Osteoblast (primary cell): Measurements from ENCODE around the gene CATSPERE. TPM values are rescaled to one million over a fixed set of nuclear protein-coding genes. Genes with fewer than 3 reads are reported as not detected.
"Not testable (repeated sequence)": the region's sequence is repeated elsewhere in the genome, so short reads cannot be mapped to it uniquely, and the experiment has no call there.

Source experiments
- DNase-seq: peaks from one replicate; pipeline ENCODE4 v3.0.0; 2011; ENCODE audit warnings: low spot score, mixed read lengths; ENCODE audit not compliant: insufficient read length; ENCODE audit errors: missing footprints
- H2AFZ ChIP-seq: 2 replicates; pipeline ENCODE4 v1.6.0; 2011; ENCODE audit warnings: mild to moderate bottlenecking, low read length
- H3K27ac ChIP-seq: 2 replicates; pipeline ENCODE4 v1.5.1; 2011; ENCODE audit warnings: mild to moderate bottlenecking, low read depth, low read length, moderate library complexity
- H3K27me3 ChIP-seq: 2 replicates; pipeline ENCODE4 v1.6.0; 2012; ENCODE audit warnings: mild to moderate bottlenecking, control low read depth, inconsistent platforms, low read length, moderate library complexity; ENCODE audit not compliant: insufficient read depth
- H3K36me3 ChIP-seq: 2 replicates; pipeline ENCODE4 v1.5.1; 2011; ENCODE audit warnings: mild to moderate bottlenecking, low read length, control low read depth, moderate library complexity; ENCODE audit not compliant: insufficient read depth
- H3K4me1 ChIP-seq: 2 replicates; pipeline ENCODE4 v1.5.1; 2011; ENCODE audit warnings: mild to moderate bottlenecking, low read length, control low read depth, moderate library complexity; ENCODE audit not compliant: insufficient read depth
- H3K4me2 ChIP-seq: 2 replicates; pipeline ENCODE4 v1.6.0; 2011; ENCODE audit warnings: mild to moderate bottlenecking, low read length; ENCODE audit not compliant: insufficient read depth
- H3K4me3 ChIP-seq: fragments of 200-600 bp; sonication (generic); 3 replicates; pipeline ENCODE4 v1.5.1; 2012; ENCODE audit warnings: mild to moderate bottlenecking, low read length, inconsistent platforms; ENCODE audit not compliant: insufficient read depth
- H3K79me2 ChIP-seq: 2 replicates; pipeline ENCODE4 v1.6.0; 2012; ENCODE audit warnings: mild to moderate bottlenecking, low read length, control low read depth, inconsistent platforms; ENCODE audit not compliant: insufficient read depth
- H3K9me3 ChIP-seq: 2 replicates; pipeline ENCODE4 v1.5.1; 2011; ENCODE audit warnings: low read depth, low read length, control low read depth
- H4K20me1 ChIP-seq: 2 replicates; pipeline ENCODE4 v1.6.0; 2012; ENCODE audit warnings: mild to moderate bottlenecking, low read length, control low read depth; ENCODE audit not compliant: insufficient read depth
- total RNA-seq: library from RNA; depleted of rRNA; stranded (reverse); fragments of >200 nt; gene quantifications from 2 replicates; pipeline ENCODE4 v1.2.3, GENCODE V29; 2012
- TF ChIP-seq, protein P1 (sequence below): IDR thresholded peaks from 2 replicates; pipeline ENCODE4 v1.5.1; 2011; ENCODE audit warnings: mild to moderate bottlenecking, low read depth, low read length, moderate library complexity; ENCODE audit errors: extremely low read depth

The CATSPERE gene
- total RNA-seq, 1 donor = 1.4 TPM

- peaks cover 7% of the 10 kb centered on the region for H3K4me1 ChIP-seq
- peaks cover 80% of the 10 kb centered on the region for H3K79me2 ChIP-seq
- H3K9me3 ChIP-seq = no peaks in the 10 kb centered on the region
- no peak overlapping the region for H3K4me3 ChIP-seq
- DNase-seq = no peak
- TF ChIP-seq, protein P1, sequence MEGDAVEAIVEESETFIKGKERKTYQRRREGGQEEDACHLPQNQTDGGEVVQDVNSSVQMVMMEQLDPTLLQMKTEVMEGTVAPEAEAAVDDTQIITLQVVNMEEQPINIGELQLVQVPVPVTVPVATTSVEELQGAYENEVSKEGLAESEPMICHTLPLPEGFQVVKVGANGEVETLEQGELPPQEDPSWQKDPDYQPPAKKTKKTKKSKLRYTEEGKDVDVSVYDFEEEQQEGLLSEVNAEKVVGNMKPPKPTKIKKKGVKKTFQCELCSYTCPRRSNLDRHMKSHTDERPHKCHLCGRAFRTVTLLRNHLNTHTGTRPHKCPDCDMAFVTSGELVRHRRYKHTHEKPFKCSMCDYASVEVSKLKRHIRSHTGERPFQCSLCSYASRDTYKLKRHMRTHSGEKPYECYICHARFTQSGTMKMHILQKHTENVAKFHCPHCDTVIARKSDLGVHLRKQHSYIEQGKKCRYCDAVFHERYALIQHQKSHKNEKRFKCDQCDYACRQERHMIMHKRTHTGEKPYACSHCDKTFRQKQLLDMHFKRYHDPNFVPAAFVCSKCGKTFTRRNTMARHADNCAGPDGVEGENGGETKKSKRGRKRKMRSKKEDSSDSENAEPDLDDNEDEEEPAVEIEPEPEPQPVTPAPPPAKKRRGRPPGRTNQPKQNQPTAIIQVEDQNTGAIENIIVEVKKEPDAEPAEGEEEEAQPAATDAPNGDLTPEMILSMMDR = no peak
- no peak overlapping the region for H3K27ac ChIP-seq
- H3K36me3 ChIP-seq = peaks cover 7% of the 10 kb centered on the region
- no peak overlapping the region for H3K4me2 ChIP-seq
- no peak overlapping the region for H2AFZ ChIP-seq
- H3K27me3 ChIP-seq = no peaks in the 10 kb centered on the region
- peaks cover 18% of the 10 kb centered on the region for H4K20me1 ChIP-seq
Measured at GRCh38 chr1:244660595-244660994, 199.5 kb downstream of the CATSPERE start.

GRCh38 chr1:244661569-244662312, 200.7 kb downstream of the CATSPERE start:
- H3K9me3 ChIP-seq, H3K36me3 ChIP-seq, H3K4me3 ChIP-seq, H3K4me2 ChIP-seq, H2AFZ ChIP-seq, DNase-seq, H3K27me3 ChIP-seq, H3K27ac ChIP-seq: not testable (repeated sequence)
- Histone ChIP-seq H3K79me2 (peaks cover 80% of the 10 kb centered on the region), H4K20me1 (peaks cover 19% of the 10 kb centered on the region), H3K4me1 (peaks cover 11% of the 10 kb centered on the region)

GRCh38 chr1:244662599-244662998, 201.5 kb downstream of the CATSPERE start:
- H3K4me1 ChIP-seq = peaks cover 11% of the 10 kb centered on the region
- H3K27me3 ChIP-seq = no peaks in the 10 kb centered on the region
- TF ChIP-seq, protein P1 = no peak
- no peaks in the 10 kb centered on the region for H3K9me3 ChIP-seq
- no peak overlapping the region for H3K4me2 ChIP-seq
- H3K27ac ChIP-seq = no peak overlapping the region
- peaks cover 17% of the 10 kb centered on the region for H4K20me1 ChIP-seq
- H2AFZ ChIP-seq = no peak overlapping the region
- H3K36me3 ChIP-seq = no peaks in the 10 kb centered on the region
- no peak for DNase-seq
- no peak overlapping the region for H3K4me3 ChIP-seq
- H3K79me2 ChIP-seq = peaks cover 78% of the 10 kb centered on the region

DNA sequence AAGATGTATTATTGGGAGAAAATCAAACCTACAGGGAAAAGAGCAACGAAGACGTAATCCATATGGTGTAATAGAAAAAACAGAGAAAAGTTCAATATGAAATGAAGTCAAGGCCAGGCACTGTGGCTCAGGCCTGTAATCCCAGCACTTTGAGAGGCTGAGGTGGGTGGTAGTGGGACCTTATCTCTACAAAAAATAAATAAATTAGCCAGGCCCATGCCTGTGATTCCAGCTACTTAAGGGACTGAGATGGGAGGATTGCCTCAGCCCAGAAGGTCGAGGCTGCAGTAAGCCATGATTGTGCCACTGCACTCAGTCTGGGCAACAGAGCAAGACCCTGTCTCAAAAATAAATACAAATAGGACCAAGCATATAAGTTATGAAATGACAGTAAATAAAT, 203.3 kb downstream of the CATSPERE start:
- Histone ChIP-seq H4K20me1 (peaks cover 18% of the 10 kb centered on the region), H3K4me3 (no peak overlapping the region), H3K4me2 (no peak overlapping the region), H3K36me3 (no peaks in the 10 kb centered on the region), H3K27me3 (no peaks in the 10 kb centered on the region), H3K79me2 (peaks cover 72% of the 10 kb centered on the region), H3K9me3 (no peaks in the 10 kb centered on the region), H3K4me1 (peaks cover 11% of the 10 kb centered on the region), H3K27ac (no peak overlapping the region), H2AFZ (no peak overlapping the region)
- TF ChIP-seq, protein P1 = no peak
- DNase-seq = no peak
